Measurements from ENCODE around the gene CFAP157. TPM values are rescaled to one million over a fixed set of nuclear protein-coding genes. Genes with fewer than 3 reads are reported as not detected.
A peak's percentile ranks its signal among the peaks of the same experiment; 100 is the strongest.

CFAP157 gene
- total RNA-seq, 1 donor from 2014 or later, result not detected

- H3K4me1 ChIP-seq, result peaks cover 17% of the 10 kb centered on the region
- H3K27ac ChIP-seq, result no peak overlapping the region
- H3K36me3 ChIP-seq, result no peaks in the 10 kb centered on the region
- intact Hi-C loops (cut with DNase I), result no loop called here
- TF ChIP-seq CTCF (IDR thresholded peaks at IDR 0.05) (no peak), POLR2A (IDR thresholded peaks at IDR 0.05) (no peak), POLR2AphosphoS5 (IDR thresholded peaks at IDR 0.05; ENCODE audit: insufficient read depth in 1 of 2, low read depth in 1 of 2) (no peak)
- no peak overlapping the region for H3K4me3 ChIP-seq
- no peaks in the 10 kb centered on the region for H3K27me3 ChIP-seq
- no peaks in the 10 kb centered on the region for H3K9me3 ChIP-seq
- no peak for DNase-seq (ENCODE audit: extremely low spot score in 2 of 2)
Observed at GRCh38 chr9:127723013-127723412, 16.2 kb downstream of the CFAP157 start.

- intact Hi-C loops (cut with DNase I), result no loop called here
- H3K4me3 ChIP-seq, result no peak overlapping the region
- no peaks in the 10 kb centered on the region for H3K36me3 ChIP-seq
- TF ChIP-seq CTCF (IDR thresholded peaks at IDR 0.05) (no peak), POLR2AphosphoS5 (IDR thresholded peaks at IDR 0.05; ENCODE audit: insufficient read depth in 1 of 2, low read depth in 1 of 2) (no peak), POLR2A (IDR thresholded peaks at IDR 0.05) (no peak)
- no peaks in the 10 kb centered on the region for H3K27me3 ChIP-seq
- H3K9me3 ChIP-seq, result no peaks in the 10 kb centered on the region
- no peak for DNase-seq (ENCODE audit: extremely low spot score in 2 of 2)
- no peak overlapping the region for H3K27ac ChIP-seq
- peaks cover 15% of the 10 kb centered on the region for H3K4me1 ChIP-seq
Observed at GRCh38 chr9:127723444-127723843, 16.7 kb downstream of the CFAP157 start.

GRCh38 chr9:127724012-127724411 is 17.2 kb downstream of the CFAP157 start:
- Histone ChIP-seq H3K27ac (peak overlapping the region; percentile 4), H3K4me1 (peaks cover 13% of the 10 kb centered on the region), H3K36me3 (no peaks in the 10 kb centered on the region), H3K9me3 (no peaks in the 10 kb centered on the region), H3K4me3 (no peak overlapping the region), H3K27me3 (no peaks in the 10 kb centered on the region)
- no peak for DNase-seq (ENCODE audit: extremely low spot score in 2 of 2)
- TF ChIP-seq POLR2AphosphoS5 (IDR thresholded peaks at IDR 0.05; ENCODE audit: insufficient read depth in 1 of 2, low read depth in 1 of 2) (no peak), POLR2A (IDR thresholded peaks at IDR 0.05) (no peak)
- intact Hi-C loops (cut with DNase I), result no loop called here

GRCh38 chr9:127726871-127727270 is 20.1 kb downstream of the CFAP157 start:
- no peak overlapping the region for H3K4me3 ChIP-seq
- intact Hi-C loops (cut with DNase I), result no loop called here

GRCh38 chr9:127728808-127729207 is 22.0 kb downstream of the CFAP157 start:
- Histone ChIP-seq H3K4me3 (no peak overlapping the region), H3K36me3 (peaks cover 0 to 12% of the 10 kb centered on the region in 2 donors), H3K27me3 (no peaks in the 10 kb centered on the region), H3K9me3 (no peaks in the 10 kb centered on the region), H3K27ac (no peak overlapping the region), H3K4me1 (peaks cover 18% of the 10 kb centered on the region)
- TF ChIP-seq POLR2A (IDR thresholded peaks at IDR 0.05) (no peak), CTCF (IDR thresholded peaks at IDR 0.05) (no peak), POLR2AphosphoS5 (IDR thresholded peaks at IDR 0.05; ENCODE audit: insufficient read depth in 1 of 2, low read depth in 1 of 2) (no peak)
- DNase-seq (ENCODE audit: extremely low spot score in 2 of 2), result no peak
- intact Hi-C loops (cut with DNase I), result no loop called here

More at GRCh38 chr9:127726871-127727270, 20.1 kb downstream of the CFAP157 start:
- no peak for DNase-seq (ENCODE audit: extremely low spot score in 2 of 2)
- H3K27me3 ChIP-seq, result no peaks in the 10 kb centered on the region
- TF ChIP-seq POLR2A (IDR thresholded peaks at IDR 0.05) (no peak), POLR2AphosphoS5 (IDR thresholded peaks at IDR 0.05; ENCODE audit: insufficient read depth in 1 of 2, low read depth in 1 of 2) (no peak), CTCF (IDR thresholded peaks at IDR 0.05) (no peak)
- H3K36me3 ChIP-seq, result peaks cover 0 to 6% of the 10 kb centered on the region in 2 donors
- H3K9me3 ChIP-seq, result no peaks in the 10 kb centered on the region
- H3K4me1 ChIP-seq, result peaks cover 13% of the 10 kb centered on the region
- H3K27ac ChIP-seq, result no peak overlapping the region

Measured in vagina (tissue), 2 donors.